ENCODE measurements around the gene CALHM5.
"Not testable (repeated sequence)": the region's sequence is repeated elsewhere in the genome, so short reads cannot be mapped to it uniquely, and the experiment has no call there.

Gene CALHM5

GRCh38 chr6:116511424-116512110 is at the start of gene CALHM5:
TSS of gene CALHM5 (plus strand) at chr6:116511639. CDS start at chr6:116511697, 58 bp downstream.
- DNase-seq (ENCODE audit: low spot score) = peak; percentile 6

- DNase-seq (ENCODE audit: low spot score) = peak; percentile 32
Measured at GRCh38 chr6:116461932-116462885, 49.2 kb upstream of the CALHM5 start.

GRCh38 chr6:116463301-116463700 is 48.1 kb upstream of the CALHM5 start:
- no peak for DNase-seq (ENCODE audit: low spot score)

GRCh38 chr6:116465246-116465645 is 46.2 kb upstream of the CALHM5 start:
- no peak for DNase-seq (ENCODE audit: low spot score)

- DNase-seq (ENCODE audit: low spot score) = no peak
Measured at GRCh38 chr6:116467096-116467495, 44.3 kb upstream of the CALHM5 start.

GRCh38 chr6:116467514-116467913 is 43.9 kb upstream of the CALHM5 start:
- DNase-seq (ENCODE audit: low spot score) = no peak

GRCh38 chr6:116468293-116468692 is 43.1 kb upstream of the CALHM5 start:
- DNase-seq (ENCODE audit: low spot score) = no peak

- DNase-seq (ENCODE audit: low spot score) = no peak
Measured at GRCh38 chr6:116471531-116471930, 39.9 kb upstream of the CALHM5 start.

GRCh38 chr6:116472706-116473105 is 38.7 kb upstream of the CALHM5 start:
- no peak for DNase-seq (ENCODE audit: low spot score)

- no peak for DNase-seq (ENCODE audit: low spot score)
Measured at GRCh38 chr6:116475141-116475540, 36.3 kb upstream of the CALHM5 start.

GRCh38 chr6:116476002-116476678 is 35.3 kb upstream of the CALHM5 start:
- no peak for DNase-seq (ENCODE audit: low spot score)

GRCh38 chr6:116482780-116483179 is 28.7 kb upstream of the CALHM5 start:
- no peak for DNase-seq (ENCODE audit: low spot score)

GRCh38 chr6:116483616-116484015 is 27.8 kb upstream of the CALHM5 start:
- DNase-seq (ENCODE audit: low spot score) = no peak

- no peak for DNase-seq (ENCODE audit: low spot score)
Measured at GRCh38 chr6:116485559-116486184, 25.8 kb upstream of the CALHM5 start.

- no peak for DNase-seq (ENCODE audit: low spot score)
Measured at GRCh38 chr6:116491610-116492330, 19.7 kb upstream of the CALHM5 start.

GRCh38 chr6:116492331-116493067 is 18.9 kb upstream of the CALHM5 start:
- no peak for DNase-seq (ENCODE audit: low spot score)

- DNase-seq (ENCODE audit: low spot score) = not testable (repeated sequence)
Measured at GRCh38 chr6:116495161-116495560, 16.3 kb upstream of the CALHM5 start.

- DNase-seq (ENCODE audit: low spot score) = no peak
Measured at GRCh38 chr6:116497113-116497676, 14.2 kb upstream of the CALHM5 start.

- no peak for DNase-seq (ENCODE audit: low spot score)
Measured at GRCh38 chr6:116500969-116501433, 10.4 kb upstream of the CALHM5 start.

- no peak for DNase-seq (ENCODE audit: low spot score)
Measured at GRCh38 chr6:116507324-116507723, 4.1 kb upstream of the CALHM5 start.

Data from putamen (tissue), 1 donor.